ENCODE data around the gene MS4A18.
"Not testable (repeated sequence)": the region's sequence is repeated elsewhere in the genome, so short reads cannot be mapped to it uniquely, and the experiment has no call there.

MS4A18 gene

GRCh38 chr11:60740573-60740972 lies 16.1 kb downstream of the MS4A18 start:
- DNase-seq, result no peak

GRCh38 chr11:60741421-60741820 lies 16.9 kb downstream of the MS4A18 start:
- DNase-seq, result no peak

- no peak for DNase-seq
Observed at GRCh38 chr11:60743058-60743457, 18.5 kb downstream of the MS4A18 start.

GRCh38 chr11:60744114-60744513 lies 19.6 kb downstream of the MS4A18 start:
- DNase-seq, result no peak

GRCh38 chr11:60747359-60747873 lies 22.9 kb downstream of the MS4A18 start:
- DNase-seq, result no peak

GRCh38 chr11:60748225-60748624 lies 23.7 kb downstream of the MS4A18 start:
- no peak for DNase-seq

GRCh38 chr11:60748821-60749220 lies 24.3 kb downstream of the MS4A18 start:
- no peak for DNase-seq

GRCh38 chr11:60750911-60751310 lies 26.4 kb downstream of the MS4A18 start:
- DNase-seq, result no peak

GRCh38 chr11:60753309-60753708 lies 28.8 kb downstream of the MS4A18 start:
- no peak for DNase-seq

- no peak for DNase-seq
Observed at GRCh38 chr11:60754887-60755286, 30.4 kb downstream of the MS4A18 start.

- DNase-seq, result peak in 1 of 2 experiments; percentile 52
Observed at GRCh38 chr11:60756307-60757032, 31.9 kb downstream of the MS4A18 start, which contains the start of gene MS4A15. MS4A15 (plus strand) TSS chr11:60756867; CDS start chr11:60763734, 6,867 bp downstream.

- DNase-seq, result no peak
Observed at GRCh38 chr11:60757231-60757800, 32.8 kb downstream of the MS4A18 start.

- not testable (repeated sequence) for DNase-seq
Observed at GRCh38 chr11:60758671-60759070, 34.2 kb downstream of the MS4A18 start.

GRCh38 chr11:60759438-60760225 lies 35.1 kb downstream of the MS4A18 start:
- not testable (repeated sequence) for DNase-seq

GRCh38 chr11:60761436-60762190 lies 37.1 kb downstream of the MS4A18 start:
- DNase-seq, result no peak

- no peak for DNase-seq
Observed at GRCh38 chr11:60762851-60763691, 38.6 kb downstream of the MS4A18 start.

GRCh38 chr11:60763692-60764369 lies 39.3 kb downstream of the MS4A18 start:
- DNase-seq, result no peak

GRCh38 chr11:60764879-60765278 lies 40.4 kb downstream of the MS4A18 start:
- DNase-seq, result no peak

GRCh38 chr11:60765355-60765754 lies 40.8 kb downstream of the MS4A18 start:
- DNase-seq, result no peak

- no peak for DNase-seq
Observed at GRCh38 chr11:60766547-60766946, 42.0 kb downstream of the MS4A18 start.

- DNase-seq, result no peak
Observed at GRCh38 chr11:60767388-60767811, 42.9 kb downstream of the MS4A18 start.

All from NCI-H446 (cell line).